ENCODE data around the gene AK2.

AK2 gene

GRCh38 chr1:32965251-32965747, 71.4 kb downstream of the AK2 start:
- Histone ChIP-seq H3K27ac (ENCODE audit: low read length) (peak overlapping the region; percentile 57; the same call in 1 of the 2 replicates), H3K4me3 (ENCODE audit: low read depth in 1 of 2, low read length in 2 of 2) (peak overlapping the region; percentile 49 to 73; a peak in 3 of 4 replicates), H3K9ac (ENCODE audit: low read depth, low read length) (peak overlapping the region; percentile 66; the same call in 1 of the 2 replicates), H3K36me3 (ENCODE audit: insufficient read depth, low read length) (no peaks in the 10 kb centered on the region), H3K27me3 (ENCODE audit: insufficient read depth, low read length, poor library complexity) (no peaks in the 10 kb centered on the region), H2AFZ (ENCODE audit: low read depth, low read length) (peak overlapping the region; percentile 92), H3K4me2 (ENCODE audit: insufficient read depth, low read length) (peak overlapping the region; percentile 100), H3K79me2 (ENCODE audit: insufficient read depth, low read length) (peaks cover 34% of the 10 kb centered on the region), H3K9me3 (ENCODE audit: insufficient read depth, low read length, severe bottlenecking) (no peaks in the 10 kb centered on the region), H4K20me1 (ENCODE audit: insufficient read depth, low read length) (peaks cover 11% of the 10 kb centered on the region), H3K4me1 (ENCODE audit: insufficient read depth, low read length) (peaks cover 38% of the 10 kb centered on the region)
- TF ChIP-seq CTCF (IDR thresholded peaks at IDR 0.05; ENCODE audit: borderline replicate concordance, extremely low read depth, low read length, poor library complexity, severe bottlenecking), result no peak
- TF ChIP-seq EZH2 (IDR thresholded peaks at IDR 0.05; ENCODE audit: borderline replicate concordance, low read depth, low read length, severe bottlenecking), result no peak
- DNase-seq (no peak), ATAC-seq (ENCODE audit: insufficient read depth, low read depth) (no peak)

DNA sequence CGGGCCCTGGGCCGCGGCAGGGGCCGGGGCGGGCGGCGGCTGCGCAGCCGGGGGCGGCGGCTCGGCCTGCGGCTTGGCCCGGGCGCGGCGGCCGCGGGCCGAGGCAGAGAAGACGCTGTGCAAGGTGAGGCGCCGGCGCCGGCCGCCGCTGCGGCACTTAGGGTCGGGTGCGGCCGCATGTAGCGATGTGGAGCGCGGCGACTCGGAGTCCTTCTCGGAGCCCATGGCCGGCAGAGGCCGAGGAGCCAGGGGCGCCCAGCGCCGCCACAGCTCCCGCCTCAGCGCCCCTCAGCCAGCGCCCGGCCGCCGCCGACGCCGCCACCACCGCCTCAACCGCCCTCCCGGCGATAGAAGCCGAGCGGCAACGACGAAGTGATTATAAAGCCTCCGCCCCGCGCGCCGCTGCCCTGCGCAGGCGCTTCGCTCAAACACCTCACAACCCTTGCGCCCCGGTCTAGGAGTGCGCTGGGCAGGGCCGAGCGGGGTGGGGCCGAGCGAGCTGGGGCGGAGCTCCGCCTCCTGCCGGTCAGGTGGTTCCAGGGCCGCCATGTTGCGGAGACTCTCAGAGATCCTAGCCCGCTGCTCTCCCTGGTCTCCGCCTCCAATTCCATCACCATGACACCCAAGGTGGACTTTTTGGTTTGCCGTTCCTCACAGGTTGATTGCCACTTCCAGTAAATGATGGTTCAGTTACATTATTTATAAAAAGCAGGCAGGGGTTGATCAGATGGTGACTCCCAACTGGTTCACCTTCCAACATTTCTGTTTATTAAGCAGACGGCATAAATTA, 72.0 kb downstream of the AK2 start, which contains the start of gene RNF19B:
Gene RNF19B, minus strand, starts transcription at position 349 of the 790 bp plus-strand sequence. Its CDS starts 124 bp downstream, at position 225.
- no peak for TF ChIP-seq CTCF (IDR thresholded peaks at IDR 0.05; ENCODE audit: borderline replicate concordance, extremely low read depth, low read length, poor library complexity, severe bottlenecking)
- no peak for TF ChIP-seq EZH2 (IDR thresholded peaks at IDR 0.05; ENCODE audit: borderline replicate concordance, low read depth, low read length, severe bottlenecking)
- Histone ChIP-seq H3K27ac (ENCODE audit: low read length) (peak within 1 kb of the TSS; percentile 57), H3K4me1 (ENCODE audit: insufficient read depth, low read length) (peaks cover 38% of the 10 kb centered on the region), H3K9ac (ENCODE audit: low read depth, low read length) (peak within 1 kb of the TSS; percentile 66), H4K20me1 (ENCODE audit: insufficient read depth, low read length) (peaks cover 11% of the 10 kb centered on the region), H3K9me3 (ENCODE audit: insufficient read depth, low read length, severe bottlenecking) (no peaks in the 10 kb centered on the region), H3K36me3 (ENCODE audit: insufficient read depth, low read length) (no peaks in the 10 kb centered on the region), H3K4me3 (ENCODE audit: low read depth in 1 of 2, low read length in 2 of 2) (peak within 1 kb of the TSS; percentile 49 to 73), H3K4me2 (ENCODE audit: insufficient read depth, low read length) (peak within 1 kb of the TSS; percentile 100), H3K79me2 (ENCODE audit: insufficient read depth, low read length) (peaks cover 39% of the 10 kb centered on the region), H2AFZ (ENCODE audit: low read depth, low read length) (peak within 1 kb of the TSS; percentile 92), H3K27me3 (ENCODE audit: insufficient read depth, low read length, poor library complexity) (no peaks in the 10 kb centered on the region)
- ATAC-seq (ENCODE audit: insufficient read depth, low read depth), result peak; percentile 94
- DNase-seq, result peak; percentile 95

DNA sequence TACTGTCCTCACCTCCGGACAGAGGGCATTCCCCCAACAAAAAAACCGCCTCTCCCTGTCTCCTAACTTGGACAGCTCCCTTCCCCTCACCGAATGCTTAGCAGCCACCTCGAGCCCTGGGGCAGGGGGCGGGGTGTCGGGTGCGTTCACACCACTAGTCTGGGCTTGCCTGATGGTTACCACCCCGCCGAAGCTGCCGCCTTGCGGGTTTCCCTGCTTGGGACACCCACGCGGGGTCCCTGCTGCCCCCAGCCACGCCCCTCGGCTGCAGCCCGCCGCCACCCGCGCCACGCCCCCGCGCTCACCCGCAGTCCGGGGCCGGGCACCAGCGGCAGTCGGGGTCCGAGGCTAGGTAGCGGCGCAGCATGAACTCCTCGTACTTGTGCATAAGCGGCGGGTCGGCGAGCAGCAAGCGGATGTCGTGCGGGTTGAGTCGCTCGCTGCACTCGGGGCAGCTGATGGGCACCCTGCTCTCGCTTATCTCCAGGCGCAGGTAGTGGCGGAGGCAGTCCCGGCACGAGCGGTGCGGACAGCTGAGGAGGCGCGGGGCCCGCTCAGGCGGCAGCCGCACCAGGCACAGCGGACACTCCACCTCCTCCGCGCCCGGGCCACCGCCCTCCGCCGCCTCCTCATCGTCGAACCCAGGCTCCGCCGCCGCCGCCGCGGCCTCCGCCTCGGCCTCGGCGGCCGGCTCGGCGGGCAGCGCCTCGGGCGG, 72.8 kb downstream of the AK2 start:
- Histone ChIP-seq H3K4me2 (ENCODE audit: insufficient read depth, low read length) (peak overlapping the region; percentile 100), H3K27me3 (ENCODE audit: insufficient read depth, low read length, poor library complexity) (no peaks in the 10 kb centered on the region), H3K9me3 (ENCODE audit: insufficient read depth, low read length, severe bottlenecking) (no peaks in the 10 kb centered on the region), H3K9ac (ENCODE audit: low read depth, low read length) (peak overlapping the region; percentile 66), H3K79me2 (ENCODE audit: insufficient read depth, low read length) (peaks cover 46% of the 10 kb centered on the region), H3K27ac (ENCODE audit: low read length) (peak overlapping the region; percentile 24), H4K20me1 (ENCODE audit: insufficient read depth, low read length) (peaks cover 11% of the 10 kb centered on the region), H3K4me1 (ENCODE audit: insufficient read depth, low read length) (peaks cover 38% of the 10 kb centered on the region), H2AFZ (ENCODE audit: low read depth, low read length) (peak overlapping the region; percentile 66), H3K36me3 (ENCODE audit: insufficient read depth, low read length) (no peaks in the 10 kb centered on the region), H3K4me3 (ENCODE audit: low read depth in 1 of 2, low read length in 2 of 2) (peak overlapping the region; percentile 47 to 73)
- TF ChIP-seq CTCF (IDR thresholded peaks at IDR 0.05; ENCODE audit: borderline replicate concordance, extremely low read depth, low read length, poor library complexity, severe bottlenecking), result no peak
- TF ChIP-seq EZH2 (IDR thresholded peaks at IDR 0.05; ENCODE audit: borderline replicate concordance, low read depth, low read length, severe bottlenecking), result no peak
- DNase-seq (peak; percentile 77), ATAC-seq (ENCODE audit: insufficient read depth, low read depth) (peak; percentile 54)
